HepG2 (cell line): ENCODE data around the gene DNAAF3. TPM values are rescaled to one million over a fixed set of nuclear protein-coding genes. Genes with fewer than 3 reads are reported as not detected.

Experiments
- ATF5 ChIP-seq: sonication (generic); formaldehyde crosslinking; IDR thresholded peaks from 2 replicates; pipeline ENCODE4 v1.4.0; 2020; ENCODE audit warnings: mild to moderate bottlenecking, low read depth, missing genetic modification reagents
- ATF7 ChIP-seq, 2 experiments: fragments of 450-650 bp in 1 of 2; sonication (generic) in 1 of 2; formaldehyde crosslinking in 1 of 2; IDR thresholded peaks; 2 replicates each; pipeline versions ENCODE4 v1.4.0 to v1.6.1; 2016 to 2020; ENCODE audit warnings: antibody characterized with exemption in 1 of 2, mild to moderate bottlenecking in 1 of 2, missing genetic modification reagents in 1 of 2
- HOXA9 ChIP-seq: sonication (generic); formaldehyde crosslinking; IDR thresholded peaks from 2 replicates; pipeline ENCODE4 v1.8.1; 2022; ENCODE audit warnings: missing genetic modification reagents, mild to moderate bottlenecking, moderate library complexity, borderline replicate concordance
- MATR3 ChIP-seq: sonication (generic); formaldehyde crosslinking; IDR thresholded peaks from 2 replicates; pipeline ENCODE4 v1.4.0; 2020; ENCODE audit warnings: missing genetic modification reagents
- NFYB ChIP-seq: sonication (generic); formaldehyde crosslinking; IDR thresholded peaks from 2 replicates; pipeline ENCODE4 v1.4.0; 2020; ENCODE audit warnings: missing genetic modification reagents
- NR2C2 ChIP-seq: sonication (generic); formaldehyde crosslinking; IDR thresholded peaks from 2 replicates; pipeline ENCODE4 v1.4.0; 2020; ENCODE audit warnings: missing genetic modification reagents, mild to moderate bottlenecking, moderate library complexity, borderline replicate concordance
- NRL ChIP-seq: sonication (generic); formaldehyde crosslinking; IDR thresholded peaks from 2 replicates; pipeline ENCODE4 v1.5.0; 2020; ENCODE audit warnings: missing genetic modification reagents, mild to moderate bottlenecking, moderate library complexity, borderline replicate concordance
- SP2 ChIP-seq: sonication (generic); formaldehyde crosslinking; IDR thresholded peaks from 2 replicates; pipeline ENCODE4 v1.5.1; 2020; ENCODE audit warnings: mild to moderate bottlenecking, missing genetic modification reagents
- TRIM22 ChIP-seq: fragments of 450-650 bp; IDR thresholded peaks from 2 replicates; pipeline ENCODE4 v1.6.1; 2017
- ZBTB38 ChIP-seq: sonication (generic); formaldehyde crosslinking; IDR thresholded peaks from 2 replicates; pipeline ENCODE4 v1.5.1; 2020; ENCODE audit warnings: mild to moderate bottlenecking, missing genetic modification reagents
- ZNF431 ChIP-seq: sonication (generic); formaldehyde crosslinking; IDR thresholded peaks from 2 replicates; pipeline ENCODE4 v1.9.0; 2022; ENCODE audit warnings: missing genetic modification reagents, low read depth, mild to moderate bottlenecking, borderline replicate concordance
- ZNF503 ChIP-seq: sonication (generic); formaldehyde crosslinking; IDR thresholded peaks from 2 replicates; pipeline ENCODE4 v1.4.0; 2020; ENCODE audit warnings: missing genetic modification reagents
- ZNF773 ChIP-seq: sonication (generic); formaldehyde crosslinking; IDR thresholded peaks from 2 replicates; pipeline ENCODE4 v1.4.0; 2020; ENCODE audit warnings: missing genetic modification reagents, borderline replicate concordance
- ZSCAN12 ChIP-seq: sonication (generic); formaldehyde crosslinking; IDR thresholded peaks from 2 replicates; pipeline ENCODE4 v1.9.0; 2021; ENCODE audit warnings: mild to moderate bottlenecking, missing genetic modification reagents
- polyA plus RNA-seq, 8 experiments: library from polyadenylated mRNA; depleted of rRNA in 3 of 8; stranded (reverse) in 7 of 8; unstranded in 1 of 8; fragments of >200 nt; fragmentation: Illumina TruSeq in 4 of 8; extraction: Trizol in 4 of 8; gene quantifications; 2 replicates each; pipeline versions ENCODE4 v1.2.1 to v1.2.3, GENCODE V29; 2011 to 2016; ENCODE audit warnings: low read depth in 4 of 8, missing spikeins in 1 of 8, mixed read lengths in 1 of 8; ENCODE audit not compliant: insufficient read depth in 1 of 8
- total RNA-seq, 5 experiments: library from RNA; depleted of rRNA; stranded (reverse); fragments of >200 nt; fragmentation: Illumina TruSeq; extraction: Trizol; gene quantifications; 2 replicates each; pipeline ENCODE4 v1.2.3, GENCODE V29; 2016; ENCODE audit warnings: low read depth in 1 of 5
- TF ChIP-seq, protein P1 (sequence below): sonication (generic); formaldehyde crosslinking; IDR thresholded peaks from 2 replicates; pipeline ENCODE4 v1.5.0; 2020; ENCODE audit warnings: missing genetic modification reagents
- TF ChIP-seq, protein P2 (sequence below): sonication (generic); formaldehyde crosslinking; IDR thresholded peaks from 2 replicates; pipeline ENCODE4 v1.4.0; 2020; ENCODE audit warnings: mild to moderate bottlenecking, missing genetic modification reagents
- TF ChIP-seq, protein P3 (sequence below): sonication (generic); formaldehyde crosslinking; IDR thresholded peaks from 2 replicates; pipeline ENCODE4 v1.8.1; 2022; ENCODE audit warnings: mild to moderate bottlenecking, missing genetic modification reagents
- TF ChIP-seq, protein P4 (sequence below), 2 experiments: sonication (generic) in 1 of 2; formaldehyde crosslinking in 1 of 2; IDR thresholded peaks; 2 replicates each; pipeline versions ENCODE4 v1.5.1 to v1.6.1; 2011 to 2020; ENCODE audit warnings: borderline replicate concordance in 1 of 2, low read depth in 1 of 2, low read length in 1 of 2, mild to moderate bottlenecking in 1 of 2, missing genetic modification reagents in 1 of 2, moderate library complexity in 1 of 2

The DNAAF3 gene
- total and polyA plus RNA-seq, 2 of the 13 experiments (the other 11 are each of a cell fraction or from before 2014, with no cell fraction given), result 0.30 to 0.40 TPM

GRCh38 chr19:55206664-55207500 is 40.5 kb upstream of the DNAAF3 start (continued):
- TF ChIP-seq NFYB (CRISPR knock-in tag) (no peak; the same call in 1 of the 2 replicates), NRL (CRISPR knock-in tag) (peak; percentile 69; the same call in 1 of the 2 replicates), HOXA9 (CRISPR knock-in tag) (no peak), ZBTB38 (CRISPR knock-in tag) (peak; percentile 17; the same call in 1 of the 2 replicates), ZSCAN12 (CRISPR knock-in tag) (no peak; the same call in 1 of the 2 replicates), SP2 (CRISPR knock-in tag) (no peak), ZNF431 (CRISPR knock-in tag) (peak; percentile 61; the same call in 1 of the 2 replicates), ZNF773 (CRISPR knock-in tag) (no peak), ATF7 (IDR thresholded peaks at IDR 0.05) (no peak), ATF7 (CRISPR knock-in tag; IDR thresholded peaks at IDR 0.05) (no peak; the same call in 1 of the 2 replicates), MATR3 (CRISPR knock-in tag) (no peak), NR2C2 (no peak), ATF5 (CRISPR knock-in tag) (no peak), TRIM22 (no peak), ZNF503 (CRISPR knock-in tag) (no peak)
- TF ChIP-seq, protein P1, sequence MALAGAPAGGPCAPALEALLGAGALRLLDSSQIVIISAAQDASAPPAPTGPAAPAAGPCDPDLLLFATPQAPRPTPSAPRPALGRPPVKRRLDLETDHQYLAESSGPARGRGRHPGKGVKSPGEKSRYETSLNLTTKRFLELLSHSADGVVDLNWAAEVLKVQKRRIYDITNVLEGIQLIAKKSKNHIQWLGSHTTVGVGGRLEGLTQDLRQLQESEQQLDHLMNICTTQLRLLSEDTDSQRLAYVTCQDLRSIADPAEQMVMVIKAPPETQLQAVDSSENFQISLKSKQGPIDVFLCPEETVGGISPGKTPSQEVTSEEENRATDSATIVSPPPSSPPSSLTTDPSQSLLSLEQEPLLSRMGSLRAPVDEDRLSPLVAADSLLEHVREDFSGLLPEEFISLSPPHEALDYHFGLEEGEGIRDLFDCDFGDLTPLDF (CRISPR knock-in tag), result no peak
- TF ChIP-seq, protein P2, sequence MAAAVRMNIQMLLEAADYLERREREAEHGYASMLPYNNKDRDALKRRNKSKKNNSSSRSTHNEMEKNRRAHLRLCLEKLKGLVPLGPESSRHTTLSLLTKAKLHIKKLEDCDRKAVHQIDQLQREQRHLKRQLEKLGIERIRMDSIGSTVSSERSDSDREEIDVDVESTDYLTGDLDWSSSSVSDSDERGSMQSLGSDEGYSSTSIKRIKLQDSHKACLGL (CRISPR knock-in tag), result 0 out of 2 replicates have a peak, but pooled peaks have one; percentile 59
- TF ChIP-seq, protein P3, sequence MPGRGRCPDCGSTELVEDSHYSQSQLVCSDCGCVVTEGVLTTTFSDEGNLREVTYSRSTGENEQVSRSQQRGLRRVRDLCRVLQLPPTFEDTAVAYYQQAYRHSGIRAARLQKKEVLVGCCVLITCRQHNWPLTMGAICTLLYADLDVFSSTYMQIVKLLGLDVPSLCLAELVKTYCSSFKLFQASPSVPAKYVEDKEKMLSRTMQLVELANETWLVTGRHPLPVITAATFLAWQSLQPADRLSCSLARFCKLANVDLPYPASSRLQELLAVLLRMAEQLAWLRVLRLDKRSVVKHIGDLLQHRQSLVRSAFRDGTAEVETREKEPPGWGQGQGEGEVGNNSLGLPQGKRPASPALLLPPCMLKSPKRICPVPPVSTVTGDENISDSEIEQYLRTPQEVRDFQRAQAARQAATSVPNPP (CRISPR knock-in tag), result 0 out of 2 replicates have a peak, but pooled peaks have one; percentile 66
- TF ChIP-seq, protein P4, sequence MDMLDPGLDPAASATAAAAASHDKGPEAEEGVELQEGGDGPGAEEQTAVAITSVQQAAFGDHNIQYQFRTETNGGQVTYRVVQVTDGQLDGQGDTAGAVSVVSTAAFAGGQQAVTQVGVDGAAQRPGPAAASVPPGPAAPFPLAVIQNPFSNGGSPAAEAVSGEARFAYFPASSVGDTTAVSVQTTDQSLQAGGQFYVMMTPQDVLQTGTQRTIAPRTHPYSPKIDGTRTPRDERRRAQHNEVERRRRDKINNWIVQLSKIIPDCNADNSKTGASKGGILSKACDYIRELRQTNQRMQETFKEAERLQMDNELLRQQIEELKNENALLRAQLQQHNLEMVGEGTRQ (IDR thresholded peaks at IDR 0.05; ENCODE audit: low read depth, low read length), result no peak
- TF ChIP-seq, protein P4 (CRISPR knock-in tag; IDR thresholded peaks at IDR 0.05; ENCODE audit: borderline replicate concordance), result no peak
